ENCODE data around the gene CTTNBP2. TPM values are rescaled to one million over a fixed set of nuclear protein-coding genes. Genes with fewer than 3 reads are reported as not detected.

Gene CTTNBP2
- total RNA-seq, 1 experiment from 2014 or later, result 8.7 TPM

- no peak overlapping the region for H3K4me3 ChIP-seq (ENCODE audit: insufficient read depth, low read depth, low read length)
- DNase-seq, result no peak
- peaks cover 1% of the 10 kb centered on the region; the same call in 1 of the 2 replicates for H3K36me3 ChIP-seq (replicated peaks; ENCODE audit: control insufficient read depth, insufficient read depth, low read length)
- H3K27me3 ChIP-seq (ENCODE audit: control insufficient read depth, insufficient read depth, low read length), result no peaks in the 10 kb centered on the region
These were observed 101.5 kb downstream of the CTTNBP2 start for GRCh38 chr7:117771756-117772155.

GRCh38 chr7:117769085-117769484 is 104.2 kb downstream of the CTTNBP2 start:
- DNase-seq, result no peak
- Histone ChIP-seq H3K36me3 (replicated peaks; ENCODE audit: control insufficient read depth, insufficient read depth, low read length) (peaks cover 1% of the 10 kb centered on the region; the same call in 1 of the 2 replicates), H3K27me3 (ENCODE audit: control insufficient read depth, insufficient read depth, low read length) (no peaks in the 10 kb centered on the region), H3K4me3 (ENCODE audit: insufficient read depth, low read depth, low read length) (no peak overlapping the region)

GRCh38 chr7:117767951-117768350 is 105.3 kb downstream of the CTTNBP2 start:
- DNase-seq, result no peak

GRCh38 chr7:117766913-117767312 is 106.3 kb downstream of the CTTNBP2 start:
- Histone ChIP-seq H3K4me3 (ENCODE audit: insufficient read depth, low read depth, low read length) (no peak overlapping the region), H3K27me3 (ENCODE audit: control insufficient read depth, insufficient read depth, low read length) (no peaks in the 10 kb centered on the region), H3K36me3 (replicated peaks; ENCODE audit: control insufficient read depth, insufficient read depth, low read length) (peaks cover 1% of the 10 kb centered on the region; the same call in 1 of the 2 replicates)
- DNase-seq, result no peak

More at GRCh38 chr7:117767951-117768350, 105.3 kb downstream of the CTTNBP2 start:
- H3K4me3 ChIP-seq (ENCODE audit: insufficient read depth, low read depth, low read length), result no peak overlapping the region
- no peaks in the 10 kb centered on the region for H3K27me3 ChIP-seq (ENCODE audit: control insufficient read depth, insufficient read depth, low read length)
- H3K36me3 ChIP-seq (replicated peaks; ENCODE audit: control insufficient read depth, insufficient read depth, low read length), result peaks cover 1% of the 10 kb centered on the region; the same call in 1 of the 2 replicates

- no peak for DNase-seq
- no peak overlapping the region for H3K4me3 ChIP-seq (ENCODE audit: insufficient read depth, low read depth, low read length)
- peaks cover 1% of the 10 kb centered on the region for H3K36me3 ChIP-seq (replicated peaks; ENCODE audit: control insufficient read depth, insufficient read depth, low read length)
- no peaks in the 10 kb centered on the region for H3K27me3 ChIP-seq (ENCODE audit: control insufficient read depth, insufficient read depth, low read length)
These were observed 109.2 kb downstream of the CTTNBP2 start for GRCh38 chr7:117764031-117764430.

- H3K36me3 ChIP-seq (replicated peaks; ENCODE audit: control insufficient read depth, insufficient read depth, low read length), result peaks cover 1% of the 10 kb centered on the region
- no peaks in the 10 kb centered on the region for H3K27me3 ChIP-seq (ENCODE audit: control insufficient read depth, insufficient read depth, low read length)
- no peak for DNase-seq
- no peak overlapping the region for H3K4me3 ChIP-seq (ENCODE audit: insufficient read depth, low read depth, low read length)
These were observed 111.2 kb downstream of the CTTNBP2 start for GRCh38 chr7:117762055-117762454.

GRCh38 chr7:117759950-117760640 is 113.1 kb downstream of the CTTNBP2 start:
- DNase-seq, result no peak
- Histone ChIP-seq H3K4me3 (ENCODE audit: insufficient read depth, low read depth, low read length) (no peak overlapping the region), H3K27me3 (ENCODE audit: control insufficient read depth, insufficient read depth, low read length) (no peaks in the 10 kb centered on the region), H3K36me3 (replicated peaks; ENCODE audit: control insufficient read depth, insufficient read depth, low read length) (peaks cover 1% of the 10 kb centered on the region; the same call in 1 of the 2 replicates)

GRCh38 chr7:117757440-117757839 is 115.8 kb downstream of the CTTNBP2 start:
- Histone ChIP-seq H3K27me3 (ENCODE audit: control insufficient read depth, insufficient read depth, low read length) (no peaks in the 10 kb centered on the region), H3K36me3 (replicated peaks; ENCODE audit: control insufficient read depth, insufficient read depth, low read length) (peaks cover 1% of the 10 kb centered on the region; the same call in 1 of the 2 replicates), H3K4me3 (ENCODE audit: insufficient read depth, low read depth, low read length) (no peak overlapping the region)
- no peak for DNase-seq

GRCh38 chr7:117756586-117757085 is 116.6 kb downstream of the CTTNBP2 start:
- Histone ChIP-seq H3K4me3 (ENCODE audit: insufficient read depth, low read depth, low read length) (no peak overlapping the region), H3K36me3 (replicated peaks; ENCODE audit: control insufficient read depth, insufficient read depth, low read length) (peaks cover 1% of the 10 kb centered on the region; the same call in 1 of the 2 replicates), H3K27me3 (ENCODE audit: control insufficient read depth, insufficient read depth, low read length) (no peaks in the 10 kb centered on the region)
- no peak for DNase-seq

- Histone ChIP-seq H3K4me3 (ENCODE audit: insufficient read depth, low read depth, low read length) (no peak overlapping the region), H3K36me3 (replicated peaks; ENCODE audit: control insufficient read depth, insufficient read depth, low read length) (peaks cover 1% of the 10 kb centered on the region; the same call in 1 of the 2 replicates), H3K27me3 (ENCODE audit: control insufficient read depth, insufficient read depth, low read length) (no peaks in the 10 kb centered on the region)
- no peak for DNase-seq
These were observed 118.1 kb downstream of the CTTNBP2 start for GRCh38 chr7:117755136-117755535.

- H3K27me3 ChIP-seq (ENCODE audit: control insufficient read depth, insufficient read depth, low read length), result no peaks in the 10 kb centered on the region
- peaks cover 1% of the 10 kb centered on the region; the same call in 1 of the 2 replicates for H3K36me3 ChIP-seq (replicated peaks; ENCODE audit: control insufficient read depth, insufficient read depth, low read length)
- DNase-seq, result no peak
- H3K4me3 ChIP-seq (ENCODE audit: insufficient read depth, low read depth, low read length), result no peak overlapping the region
These were observed 121.5 kb downstream of the CTTNBP2 start for GRCh38 chr7:117751775-117752174.

- no peaks in the 10 kb centered on the region for H3K27me3 ChIP-seq (ENCODE audit: control insufficient read depth, insufficient read depth, low read length)
- no peak overlapping the region for H3K4me3 ChIP-seq (ENCODE audit: insufficient read depth, low read depth, low read length)
- DNase-seq, result no peak
- H3K36me3 ChIP-seq (replicated peaks; ENCODE audit: control insufficient read depth, insufficient read depth, low read length), result peaks cover 1% of the 10 kb centered on the region; the same call in 1 of the 2 replicates
These were observed 122.4 kb downstream of the CTTNBP2 start for GRCh38 chr7:117750612-117751563.

GRCh38 chr7:117741962-117742361 is 131.3 kb downstream of the CTTNBP2 start:
- no peak for DNase-seq
- H3K36me3 ChIP-seq (replicated peaks; ENCODE audit: control insufficient read depth, insufficient read depth, low read length), result no peaks in the 10 kb centered on the region; the same call in none of the 2 replicates
- H3K27me3 ChIP-seq (ENCODE audit: control insufficient read depth, insufficient read depth, low read length), result no peaks in the 10 kb centered on the region
- H3K4me3 ChIP-seq (ENCODE audit: insufficient read depth, low read depth, low read length), result no peak overlapping the region

GRCh38 chr7:117739085-117739484 is 134.2 kb downstream of the CTTNBP2 start:
- H3K27me3 ChIP-seq (ENCODE audit: control insufficient read depth, insufficient read depth, low read length), result no peaks in the 10 kb centered on the region
- no peak for DNase-seq
- no peak overlapping the region for H3K4me3 ChIP-seq (ENCODE audit: insufficient read depth, low read depth, low read length)
- H3K36me3 ChIP-seq (replicated peaks; ENCODE audit: control insufficient read depth, insufficient read depth, low read length), result peaks cover 1% of the 10 kb centered on the region; the same call in 1 of the 2 replicates

Measured in H7 (cell line).